Mucosa of descending colon (tissue), 3 donors: ENCODE data around the gene NVL. TPM values are rescaled to one million over a fixed set of nuclear protein-coding genes. Genes with fewer than 3 reads are reported as not detected.

ENCODE experiments used
- ATAC-seq: fragments of 200-7000 bp; cut with Tn5 transposase; one replicate; pipeline ENCODE4 v1.9.1; 2020; ENCODE audit warnings: mild to moderate bottlenecking, moderate library complexity
- DNase-seq, 3 donors: peaks; one replicate each; pipeline ENCODE4 v3.0.0-alpha.2; 2020
- H3K36me3 ChIP-seq: fragments of 200-600 bp; one replicate; pipeline ENCODE4 v1.8.0; 2021; ENCODE audit warnings: low read depth, mild to moderate bottlenecking
- H3K4me1 ChIP-seq: fragments of 200-600 bp; one replicate; pipeline ENCODE4 v1.8.0; 2021; ENCODE audit warnings: low read depth, mild to moderate bottlenecking
- H3K4me3 ChIP-seq: fragments of 200-600 bp; one replicate; pipeline ENCODE4 v1.8.0; 2021; ENCODE audit warnings: mild to moderate bottlenecking
- H3K9me3 ChIP-seq: fragments of 200-600 bp; one replicate; pipeline ENCODE4 v1.8.0; 2021; ENCODE audit warnings: mild to moderate bottlenecking
- intact Hi-C, 2 donors: fragments of 100-400 bp; cut with DNase I in 1 of 2; cut with micrococcal nuclease in 1 of 2; formaldehyde crosslinking; loops; one replicate each; pipeline versions ENCODE4 v1.11.0 to v1.11.1; 2022; cut with DNase I, micrococcal nuclease
- total RNA-seq, 3 donors: library from RNA; stranded (reverse); fragmentation: NEBNext Ultra II Directional in 2 of 3; extraction: Animal tissue kit (Norgen Biotek cat#: 25700) in 2 of 3; gene quantifications; one replicate each; pipeline versions ENCODE4 v1.2.1 to v1.2.4, GENCODE V29; 2021 to 2023
- TF ChIP-seq, protein P1 (sequence below): fragments of 200-600 bp; IDR thresholded peaks from one replicate; pipeline ENCODE4 v1.8.0; 2022; ENCODE audit warnings: antibody characterized with exemption, mild to moderate bottlenecking
- donor health status: DM: no; HTN: no; CAD: no; lungs with moderate emphysema.
- donor health status: DM: no; HTN: no; CAD: no.
- donor health status: DM: no; HTN: yes; CAD: no.

Gene NVL
- total RNA-seq, 3 donors from 2014 or later = 32.2 to 45.6 (median 34.7) TPM

DNA sequence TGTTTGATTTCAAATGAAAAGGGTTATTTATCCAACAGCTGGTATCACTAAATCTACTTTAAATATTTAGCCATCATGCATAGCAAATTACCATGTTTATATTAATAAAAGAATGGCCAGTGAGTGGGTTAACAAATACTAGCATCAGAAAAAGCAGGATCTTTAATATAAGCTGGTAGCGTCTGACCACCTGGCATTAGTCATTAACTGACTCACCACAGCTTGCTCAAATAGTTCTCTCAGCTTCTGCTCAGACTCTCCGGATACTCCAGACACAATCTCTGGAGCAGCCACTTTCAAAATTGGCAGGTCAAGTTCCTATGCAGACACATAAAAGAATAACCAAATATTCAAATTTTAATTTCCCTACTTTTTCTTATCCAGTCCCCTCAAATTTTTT is 29.6 kb downstream of the NVL start:
- intact Hi-C loops = no loop called here
- Histone ChIP-seq H3K4me1 (peaks cover 9% of the 10 kb centered on the region), H3K9me3 (no peaks in the 10 kb centered on the region), H3K4me3 (no peak overlapping the region), H3K36me3 (peaks cover 3% of the 10 kb centered on the region)
- no peak for ATAC-seq
- TF ChIP-seq, protein P1, sequence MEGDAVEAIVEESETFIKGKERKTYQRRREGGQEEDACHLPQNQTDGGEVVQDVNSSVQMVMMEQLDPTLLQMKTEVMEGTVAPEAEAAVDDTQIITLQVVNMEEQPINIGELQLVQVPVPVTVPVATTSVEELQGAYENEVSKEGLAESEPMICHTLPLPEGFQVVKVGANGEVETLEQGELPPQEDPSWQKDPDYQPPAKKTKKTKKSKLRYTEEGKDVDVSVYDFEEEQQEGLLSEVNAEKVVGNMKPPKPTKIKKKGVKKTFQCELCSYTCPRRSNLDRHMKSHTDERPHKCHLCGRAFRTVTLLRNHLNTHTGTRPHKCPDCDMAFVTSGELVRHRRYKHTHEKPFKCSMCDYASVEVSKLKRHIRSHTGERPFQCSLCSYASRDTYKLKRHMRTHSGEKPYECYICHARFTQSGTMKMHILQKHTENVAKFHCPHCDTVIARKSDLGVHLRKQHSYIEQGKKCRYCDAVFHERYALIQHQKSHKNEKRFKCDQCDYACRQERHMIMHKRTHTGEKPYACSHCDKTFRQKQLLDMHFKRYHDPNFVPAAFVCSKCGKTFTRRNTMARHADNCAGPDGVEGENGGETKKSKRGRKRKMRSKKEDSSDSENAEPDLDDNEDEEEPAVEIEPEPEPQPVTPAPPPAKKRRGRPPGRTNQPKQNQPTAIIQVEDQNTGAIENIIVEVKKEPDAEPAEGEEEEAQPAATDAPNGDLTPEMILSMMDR = no peak
- DNase-seq = no peak

- DNase-seq = peak in 1 of 3 donors; percentile 59
- no peak overlapping the region for H3K4me3 ChIP-seq
- ATAC-seq = peak; percentile 99
- intact Hi-C loops = no loop called here
- peaks cover 9% of the 10 kb centered on the region for H3K4me1 ChIP-seq
- peaks cover 6% of the 10 kb centered on the region for H3K36me3 ChIP-seq
- H3K9me3 ChIP-seq = no peaks in the 10 kb centered on the region
- TF ChIP-seq, protein P1 = no peak
Observed at GRCh38 chr1:224298346-224299330, 31.3 kb downstream of the NVL start.

GRCh38 chr1:224294775-224295174 is 35.2 kb downstream of the NVL start:
- DNase-seq = no peak
- Histone ChIP-seq H3K4me1 (peaks cover 9% of the 10 kb centered on the region), H3K36me3 (peaks cover 3% of the 10 kb centered on the region), H3K4me3 (no peak overlapping the region), H3K9me3 (no peaks in the 10 kb centered on the region)
- TF ChIP-seq, protein P1 = no peak
- intact Hi-C loops = no loop called here
- no peak for ATAC-seq

- H3K4me1 ChIP-seq = no peaks in the 10 kb centered on the region
- H3K4me3 ChIP-seq = no peak overlapping the region
- H3K36me3 ChIP-seq = peaks cover 3% of the 10 kb centered on the region
- DNase-seq = no peak
- intact Hi-C loops = no loop called here
- no peaks in the 10 kb centered on the region for H3K9me3 ChIP-seq
- no peak for ATAC-seq
- TF ChIP-seq, protein P1 = no peak
Observed at GRCh38 chr1:224292419-224292818, 37.6 kb downstream of the NVL start.

DNA sequence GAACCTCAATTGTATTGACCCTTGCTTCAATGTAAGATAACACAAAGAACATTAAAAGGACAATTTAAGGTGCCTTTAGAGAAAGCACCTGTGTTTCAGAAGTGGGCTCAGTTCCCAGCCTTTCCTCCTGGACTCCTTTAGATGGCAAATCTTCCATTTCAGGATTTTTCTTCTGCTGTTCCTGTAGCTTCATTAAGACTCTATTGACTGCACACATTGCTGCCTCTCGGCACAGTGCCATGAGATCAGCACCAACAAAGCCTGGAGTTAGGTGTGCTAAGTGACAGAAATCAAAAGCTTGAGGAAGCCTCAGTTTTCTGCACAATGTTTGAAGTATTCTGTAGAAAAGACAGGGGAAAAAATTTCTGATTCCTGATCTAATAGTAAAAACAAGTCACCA is 40.6 kb downstream of the NVL start:
- no peaks in the 10 kb centered on the region for H3K4me1 ChIP-seq
- DNase-seq (no peak), ATAC-seq (no peak)
- TF ChIP-seq, protein P1 = no peak
- intact Hi-C loops = no loop called here
- peaks cover 3% of the 10 kb centered on the region for H3K36me3 ChIP-seq
- H3K4me3 ChIP-seq = no peak overlapping the region
- H3K9me3 ChIP-seq = no peaks in the 10 kb centered on the region
